K562 (cell line): ENCODE measurements around the gene NELFA. TPM values are rescaled to one million over a fixed set of nuclear protein-coding genes. Genes with fewer than 3 reads are reported as not detected.

ENCODE experiments used
- ATAC-seq: fragments of 200-7000 bp; cut with Tn5 transposase; 3 replicates; pipeline ENCODE4 v1.9.1; 2020; ENCODE audit warnings: moderate library complexity
- BruUV-seq: library from RNA; stranded (reverse); fragments of 400-500 nt; replicated peaks from 2 replicates; lab custom pipeline; 2021; lab: Mats Ljungman, UMichigan
- CTCF ChIA-PET: fragments of 300-600 bp; formaldehyde crosslinking; extraction: SDS; loops from one replicate; lab custom pipeline; 2021; ENCODE audit warnings: low intra/inter-chr PET ratio; lab: Yijun Ruan, JAX
- POLR2A ChIA-PET: fragments of 300-600, 350-650 bp; sonication (Branson Sonifier 250); formaldehyde crosslinking; extraction: SDS; loops from one replicate; lab custom pipeline; 2021; ENCODE audit warnings: antibody characterized with exemption, inconsistent platforms; lab: Yijun Ruan, JAX
- DNase-seq, 4 experiments: peaks; one replicate each; pipeline versions ENCODE4 v3.0.0 to v3.0.0-alpha.2; 2011 to 2018; ENCODE audit warnings: low spot score in 3 of 4, mixed read lengths in 3 of 4; ENCODE audit errors: extremely low read depth in 1 of 4
- FAIRE-seq: peaks from 2 replicates; lab custom pipeline; 2011; peaks lifted over from hg19 to GRCh38; lab: Jason Lieb, UNC
- H2AFZ ChIP-seq: 2 replicates; pipeline ENCODE4 v1.6.0; 2011; ENCODE audit warnings: low read depth, low read length, control low read depth, inconsistent platforms
- H3K27ac ChIP-seq: fragments of 200-600 bp; 3 replicates; pipeline ENCODE4 v1.8.0; 2011; ENCODE audit warnings: low read depth, mild to moderate bottlenecking, control low read depth, inconsistent platforms, low read length, moderate library complexity, mixed read lengths; ENCODE audit errors: extremely low read depth
- H3K27me3 ChIP-seq, 2 experiments: fragments of 300-600 bp in 1 of 2; 2 replicates in 1 of 2; 3 replicates in 1 of 2; pipeline versions ENCODE4 v1.6.0 to v1.8.0; 2011; ENCODE audit warnings: inconsistent platforms in 2 of 2, low read length in 2 of 2, mild to moderate bottlenecking in 1 of 2, mixed read lengths in 1 of 2, moderate library complexity in 1 of 2; ENCODE audit not compliant: control insufficient read depth in 2 of 2, insufficient read depth in 2 of 2
- H3K36me3 ChIP-seq: fragments of 300-600 bp; 3 replicates; pipeline ENCODE4 v1.8.0; 2011; ENCODE audit warnings: mild to moderate bottlenecking, low read length, inconsistent platforms; ENCODE audit not compliant: control insufficient read depth, insufficient read depth
- H3K4me1 ChIP-seq, 2 experiments: fragments of 200-600 bp in 1 of 2; replicated peaks in 1 of 2; 2 replicates in 1 of 2; 3 replicates in 1 of 2; pipeline versions ENCODE4 v1.5.1 to v1.8.0; 2011; ENCODE audit warnings: inconsistent platforms in 2 of 2, low read length in 2 of 2, mild to moderate bottlenecking in 1 of 2, mixed read lengths in 1 of 2, moderate library complexity in 1 of 2; ENCODE audit not compliant: control insufficient read depth in 2 of 2, insufficient read depth in 2 of 2
- H3K4me2 ChIP-seq: 2 replicates; pipeline ENCODE4 v1.6.1; 2011; ENCODE audit warnings: low read length, control low read depth, inconsistent platforms, mixed read lengths; ENCODE audit not compliant: insufficient read depth
- H3K4me3 ChIP-seq: fragments of 200-600 bp; sonication (generic), shearing (Covaris generic); 2 replicates; pipeline ENCODE4 v1.5.1; 2016; ENCODE audit warnings: control low read depth, inconsistent platforms
- H3K79me2 ChIP-seq: fragments of 200-600 bp; 3 replicates; pipeline ENCODE4 v1.8.0; 2011; ENCODE audit warnings: low read length, inconsistent platforms; ENCODE audit not compliant: control insufficient read depth, insufficient read depth
- H3K9ac ChIP-seq, 2 experiments: 2 replicates each; pipeline versions ENCODE4 v1.6.0 to v1.6.1; 2011; ENCODE audit warnings: low read depth in 2 of 2, low read length in 2 of 2, control low read depth in 1 of 2, inconsistent platforms in 1 of 2, mild to moderate bottlenecking in 1 of 2, mixed read lengths in 1 of 2; ENCODE audit not compliant: insufficient read depth in 1 of 2
- H3K9me1 ChIP-seq: one replicate; pipeline ENCODE4 v1.6.0; 2011; ENCODE audit warnings: inconsistent platforms, mild to moderate bottlenecking, low read length, moderate library complexity; ENCODE audit not compliant: control insufficient read depth, insufficient read depth
- H3K9me3 ChIP-seq: replicated peaks from 2 replicates; pipeline ENCODE4 v1.5.1; 2011; ENCODE audit warnings: low read depth, low read length, inconsistent platforms; ENCODE audit not compliant: control insufficient read depth, insufficient read depth
- H4K20me1 ChIP-seq: replicated peaks from 2 replicates; pipeline ENCODE4 v1.6.1; 2011; ENCODE audit warnings: low read length, inconsistent platforms, mixed read lengths; ENCODE audit not compliant: control insufficient read depth, insufficient read depth
- ATF3 ChIP-seq, 2 experiments: fragments of 450-650 bp in 1 of 2; sonication (generic) in 1 of 2; formaldehyde crosslinking in 1 of 2; IDR thresholded peaks in 1 of 2; conservative IDR thresholded peaks in 1 of 2; 2 replicates each; pipeline versions ENCODE4 v1.6.1 to v1.8.1; 2016 to 2023; ENCODE audit warnings: mild to moderate bottlenecking in 2 of 2, moderate library complexity in 2 of 2, inconsistent platforms in 1 of 2, missing genetic modification reagents in 1 of 2
- CEBPB ChIP-seq: fragments of 450-650 bp; IDR thresholded peaks from 2 replicates; pipeline ENCODE4 v1.6.1; 2016; ENCODE audit warnings: missing genetic modification characterization, missing compliant biosample characterization
- CEBPG ChIP-seq, 3 experiments: fragments of 200-800 bp in 1 of 3; sonication (Bioruptor generic) in 1 of 3; sonication (generic) in 1 of 3; formaldehyde crosslinking in 1 of 3; IDR thresholded peaks in 2 of 3; conservative IDR thresholded peaks in 1 of 3; 2 replicates each; pipeline versions ENCODE4 v1.6.1 to v1.8.0; 2016 to 2022; ENCODE audit warnings: missing compliant biosample characterization in 2 of 3, missing genetic modification characterization in 2 of 3, mild to moderate bottlenecking in 1 of 3, missing genetic modification reagents in 1 of 3
- KLF13 ChIP-seq: fragments of 450-650 bp; IDR thresholded peaks from 2 replicates; pipeline ENCODE4 v1.6.1; 2016; ENCODE audit warnings: missing genetic modification characterization, low read depth, mild to moderate bottlenecking, missing compliant biosample characterization, moderate library complexity, borderline replicate concordance
- PHTF2 ChIP-seq: fragments of 250-450 bp; sonication (Bioruptor Pico); IDR thresholded peaks from 2 replicates; pipeline ENCODE4 v1.5.0; 2021; ENCODE audit warnings: mild to moderate bottlenecking
- ZBTB26 ChIP-seq: fragments of 450-650 bp; formaldehyde crosslinking; IDR thresholded peaks from 2 replicates; pipeline ENCODE4 v1.4.0; 2022; ENCODE audit warnings: missing genetic modification characterization
- ZNF23 ChIP-seq: fragments of 250-450 bp; sonication (Bioruptor Pico); IDR thresholded peaks from 2 replicates; pipeline ENCODE4 v1.4.0; 2020; ENCODE audit warnings: mild to moderate bottlenecking
- WGBS: fragments of 100-300 bp; shearing (Covaris generic); methylation state at CpG from one replicate; pipeline ENCODE4 v1.1.6; 2016; ENCODE audit warnings: low coverage, mixed read lengths; ENCODE audit not compliant: insufficient coverage; ENCODE audit errors: missing lambda C conversion rate; 5-methylcytosine and 5-hydroxymethylcytosine counted together
- in situ Hi-C: fragments of 300-500 bp; cut with MboI; formaldehyde crosslinking; loops from 4 replicates; pipeline ENCODE4 v1.15.0; 2018; ENCODE audit warnings: inconsistent platforms, mixed read lengths
- intact Hi-C: fragments of 100-400 bp; cut with micrococcal nuclease; formaldehyde crosslinking; loops from 2 replicates; pipeline ENCODE4 v1.14.2; 2022
- polyA plus RNA-seq, 8 experiments: library from polyadenylated mRNA; depleted of rRNA in 4 of 8; stranded (reverse) in 5 of 8; unstranded in 3 of 8; fragments of >200 nt; fragmentation: Nextera tagmentation in 2 of 8; fragmentation: Illumina TruSeq in 1 of 8; extraction: Ambion mirVana in 2 of 8; extraction: Trizol in 1 of 8; gene quantifications; 2 replicates each; pipeline versions ENCODE4 v1.2.1 to v1.2.3, GENCODE V29; 2011 to 2014; ENCODE audit warnings: inconsistent platforms in 1 of 8, missing spikeins in 1 of 8
- total RNA-seq, 7 experiments: library from RNA; depleted of rRNA in 6 of 7; stranded (reverse); fragments of >200 nt in 6 of 7; fragmentation: Illumina TruSeq in 2 of 7; extraction: Trizol in 2 of 7; gene quantifications; 2 replicates each; pipeline versions ENCODE4 v1.2.1 to v1.2.3, GENCODE V29; 2011 to 2021; ENCODE audit warnings: low replicate concordance in 1 of 7

The NELFA gene
- total and polyA plus RNA-seq, 9 of the 15 experiments (the other 6 are each of a cell fraction or from before 2014, with no cell fraction given): 0.76 to 59.6 (median 14.8) TPM

GRCh38 chr4:2011583-2011982, 2.8 kb upstream of the NELFA start:
- no peak for TF ChIP-seq PHTF2 (CRISPR knock-in tag)
- TF ChIP-seq ATF3 (IDR thresholded peaks at IDR 0.05): peak; percentile 33; the same call in 1 of the 2 replicates
- no peak for TF ChIP-seq ATF3 (CRISPR knock-in tag; conservative IDR thresholded peaks at IDR 0.05)
- no peak for TF ChIP-seq KLF13 (tag)
- TF ChIP-seq CEBPG (CRISPR knock-in tag; IDR thresholded peaks at IDR 0.05): peak; percentile 17; the same call in 1 of the 2 replicates
- peak in 1 of 2 experiments; percentile 45; a peak in 1 of 4 replicates for TF ChIP-seq CEBPG (tag; conservative IDR thresholded peaks at IDR 0.05 in 1 of 2, IDR thresholded peaks at IDR 0.05 in 1 of 2)
- no peak for TF ChIP-seq ZBTB26 (CRISPR knock-in tag)
- TF ChIP-seq ZNF23 (CRISPR knock-in tag): no peak
- peak; percentile 55 for TF ChIP-seq CEBPB
- DNase-seq (no peak), ATAC-seq (no peak), FAIRE-seq (no peak)
- in situ Hi-C loops: no loop called here
- intact Hi-C loops: no loop called here
- WGBS: 64% methylated on average over 3 of the region's 3 CpGs
- Histone ChIP-seq H3K79me2 (peaks cover 22% of the 10 kb centered on the region), H3K4me2 (no peak overlapping the region), H3K27me3 (no peaks in the 10 kb centered on the region), H2AFZ (no peak overlapping the region), H3K36me3 (peaks cover 8% of the 10 kb centered on the region; the same call in 1 of the 3 replicates), H3K9me3 (no peaks in the 10 kb centered on the region), H3K4me1 (peaks cover 25 to 42% of the 10 kb centered on the region in 2 experiments), H3K9ac (no peak overlapping the region), H3K27ac (no peak overlapping the region), H4K20me1 (peaks cover 14% of the 10 kb centered on the region), H3K4me3 (no peak overlapping the region), H3K9me1 (no peaks in the 10 kb centered on the region)
- ChIA-PET CTCF (interaction anchor here (0.6 kb wide), 1 partner anchor 31 kb away, joined by 3 read pairs; no protein-coding TSS in a partner anchor), POLR2A (interaction anchor here (0.5 to 0.8 kb wide), 3 partner anchors 19 to 66 kb away, joined by 3 read pairs; no protein-coding TSS in a partner anchor)
- BruUV-seq: no TSS peak
